GM19324 (cell line): ENCODE measurements around the gene ZNF23.
A peak's percentile ranks its signal among the peaks of the same experiment; 100 is the strongest.
"Not testable (repeated sequence)": the region's sequence is repeated elsewhere in the genome, so short reads cannot be mapped to it uniquely, and the experiment has no call there.

Experiments
- ATAC-seq: cut with Tn5 transposase; IDR thresholded peaks from one replicate; pipeline ENCODE4 v1.9.1; 2021; ENCODE audit warnings: mild to moderate bottlenecking, moderate library complexity; ENCODE audit not compliant: unreplicated experiment, low FRiP score

The ZNF23 gene

GRCh38 chr16:71461686-71462648 is at the start of gene ZNF23:
Gene ZNF23 (minus strand): TSS chr16:71462247. CDS start chr16:71456796, 5,451 bp downstream.
- peak; percentile 96 for ATAC-seq

DNA sequence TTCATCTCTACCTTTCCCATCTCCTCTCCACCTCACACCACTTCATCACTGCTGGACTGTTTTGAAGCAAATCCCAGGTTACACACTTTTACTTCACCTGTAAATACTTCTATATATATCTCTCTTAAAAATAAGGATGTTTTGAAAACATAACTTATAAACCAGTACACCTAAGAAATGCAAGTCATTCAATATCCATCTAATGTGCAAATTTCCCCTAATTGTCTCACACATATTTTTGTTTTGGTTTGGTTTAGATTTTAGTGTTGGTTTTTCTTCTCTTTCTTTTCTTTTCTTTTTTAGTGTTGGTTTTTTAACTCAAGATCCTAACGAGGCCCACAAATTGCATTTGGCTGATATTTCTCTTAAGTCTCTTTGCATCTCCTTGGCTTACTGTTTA is 45.0 kb upstream of the ZNF23 start:
- no peak for ATAC-seq

DNA sequence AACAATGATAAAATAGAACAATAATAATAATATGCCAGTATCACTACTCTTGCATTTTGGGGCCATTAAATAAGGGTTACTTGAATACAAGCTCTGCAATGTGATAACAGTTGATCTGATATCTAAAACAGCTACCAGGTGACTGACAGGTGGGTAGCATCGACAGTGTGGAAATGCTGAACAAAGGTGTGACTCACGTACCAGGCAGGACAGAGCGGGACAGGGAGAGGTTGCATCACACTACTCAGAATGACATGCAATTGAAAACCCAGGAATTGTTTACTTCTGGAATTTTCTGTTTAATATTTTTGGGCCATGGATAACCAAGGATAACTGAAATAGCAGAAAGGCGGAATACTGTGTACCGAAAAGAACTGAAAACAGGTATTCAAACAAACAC is 42.9 kb upstream of the ZNF23 start:
- no peak for ATAC-seq

GRCh38 chr16:71504051-71504450 is 42.0 kb upstream of the ZNF23 start:
- not testable (repeated sequence) for ATAC-seq

- ATAC-seq: no peak
Observed at GRCh38 chr16:71501547-71501946, 39.5 kb upstream of the ZNF23 start.

GRCh38 chr16:71500964-71501363 is 38.9 kb upstream of the ZNF23 start:
- no peak for ATAC-seq

GRCh38 chr16:71499775-71500364 is 37.8 kb upstream of the ZNF23 start:
- no peak for ATAC-seq

DNA sequence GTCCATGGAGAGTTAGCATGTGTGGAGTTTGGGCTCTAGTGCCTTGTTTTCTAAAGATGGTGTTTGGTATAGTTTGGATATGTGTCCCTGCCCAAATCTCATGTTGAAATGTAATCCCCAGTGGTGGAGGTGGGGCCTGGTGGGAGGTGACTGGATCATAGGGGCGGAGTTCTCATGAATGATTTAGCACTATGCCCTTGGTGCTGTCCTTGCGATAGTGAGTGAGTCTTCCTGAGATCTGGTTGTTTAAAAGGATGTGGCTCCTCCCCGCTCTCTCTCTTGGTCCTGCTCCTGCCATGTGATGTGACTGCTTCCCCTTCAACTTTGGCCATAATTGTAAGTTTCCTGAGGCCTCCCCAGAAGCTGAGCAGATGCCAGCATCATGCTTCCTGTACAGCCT is 36.0 kb upstream of the ZNF23 start:
- ATAC-seq: no peak

GRCh38 chr16:71493213-71493612 is 31.2 kb upstream of the ZNF23 start:
- ATAC-seq: no peak

DNA sequence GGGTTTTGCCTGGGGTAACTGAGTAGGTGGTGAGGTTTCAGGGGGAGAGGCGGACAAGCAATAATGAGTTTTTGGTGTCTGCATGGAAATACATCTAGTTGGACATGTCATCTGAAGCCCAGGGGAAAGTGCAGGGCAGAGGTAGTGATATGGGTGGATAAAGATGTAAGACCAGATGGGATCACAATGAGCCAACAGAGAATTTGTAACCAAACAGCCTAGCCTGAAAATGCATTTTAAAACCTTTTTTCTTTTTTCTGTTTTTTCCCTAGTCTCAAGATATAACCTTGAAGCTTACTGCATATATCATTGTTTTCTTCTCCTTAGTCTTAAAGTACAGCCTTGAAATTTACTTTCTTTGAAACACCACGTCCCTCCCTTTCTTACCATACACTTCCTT is 30.7 kb upstream of the ZNF23 start:
- no peak for ATAC-seq

DNA sequence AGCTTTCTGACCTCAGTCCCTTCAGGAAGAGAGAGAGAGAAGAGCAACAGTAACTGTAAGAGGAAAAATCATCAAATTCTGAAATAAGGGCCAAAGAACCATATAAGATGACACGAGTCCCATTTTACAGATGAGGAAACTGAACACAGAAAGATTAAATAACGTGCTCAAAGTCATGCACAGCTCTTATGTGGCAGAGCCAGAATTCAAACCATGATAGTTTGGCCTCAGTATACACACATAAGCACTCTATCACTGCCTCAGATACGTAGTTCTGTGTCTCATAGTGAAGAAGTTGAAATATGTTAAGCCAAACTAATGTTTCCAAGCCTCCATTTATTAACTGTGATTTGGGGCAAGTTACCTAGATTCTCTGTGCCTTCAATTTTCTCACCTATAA is 29.0 kb upstream of the ZNF23 start:
- ATAC-seq: no peak

- ATAC-seq: no peak
Observed at GRCh38 chr16:71490361-71490760, 28.3 kb upstream of the ZNF23 start.

GRCh38 chr16:71489122-71489521 is 27.1 kb upstream of the ZNF23 start, which contains the start of gene ZNF19:
Gene ZNF19 (minus strand): TSS chr16:71489324. CDS start chr16:71482114, 7,210 bp downstream.
- no peak for ATAC-seq

DNA sequence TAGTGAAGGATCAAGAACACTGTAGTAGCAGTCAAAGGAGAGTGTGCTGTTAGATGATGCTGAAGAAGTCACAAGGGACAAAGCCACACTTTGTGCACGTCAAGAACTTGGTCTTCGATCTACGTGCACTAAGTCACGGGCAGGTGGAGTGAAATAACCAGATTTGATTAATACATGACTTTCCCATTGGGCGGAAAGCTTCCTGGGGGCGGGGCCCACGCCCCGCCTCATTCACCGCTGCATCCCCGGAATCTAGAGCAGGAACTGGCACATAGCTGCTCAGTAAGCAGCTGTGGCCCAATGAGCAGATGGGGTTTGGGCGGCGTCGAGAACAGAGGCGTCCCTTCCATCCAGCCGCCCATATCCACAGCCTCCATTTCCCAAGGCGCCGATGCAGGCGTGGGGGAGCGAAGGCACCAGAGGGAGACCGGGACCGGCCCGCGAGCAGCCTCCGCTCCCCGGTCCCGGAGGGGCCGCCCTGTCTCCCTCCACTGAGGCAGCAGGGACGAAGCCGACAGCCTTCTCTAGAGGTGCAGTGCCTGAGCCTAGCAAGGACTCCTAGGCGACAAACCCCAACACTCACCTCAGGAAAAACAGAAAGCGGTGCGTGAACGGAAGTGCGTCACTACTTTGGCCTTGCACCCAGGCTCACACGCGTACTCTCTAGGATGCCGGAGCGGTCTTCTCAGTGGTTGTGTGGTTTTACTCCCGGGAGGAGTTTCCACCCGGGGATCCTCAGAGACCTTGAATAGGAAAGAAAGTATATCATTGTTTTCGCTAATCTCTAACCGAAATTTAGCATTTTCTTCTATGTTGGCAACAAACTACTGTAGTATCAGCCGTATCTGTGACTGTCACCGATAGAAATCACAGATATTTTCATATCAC is 22.2 kb upstream of the ZNF23 start:
- peak; percentile 86 for ATAC-seq

GRCh38 chr16:71482569-71482968 is 20.5 kb upstream of the ZNF23 start:
- ATAC-seq: no peak

- no peak for ATAC-seq
Observed at GRCh38 chr16:71480956-71481355, 18.9 kb upstream of the ZNF23 start.

DNA sequence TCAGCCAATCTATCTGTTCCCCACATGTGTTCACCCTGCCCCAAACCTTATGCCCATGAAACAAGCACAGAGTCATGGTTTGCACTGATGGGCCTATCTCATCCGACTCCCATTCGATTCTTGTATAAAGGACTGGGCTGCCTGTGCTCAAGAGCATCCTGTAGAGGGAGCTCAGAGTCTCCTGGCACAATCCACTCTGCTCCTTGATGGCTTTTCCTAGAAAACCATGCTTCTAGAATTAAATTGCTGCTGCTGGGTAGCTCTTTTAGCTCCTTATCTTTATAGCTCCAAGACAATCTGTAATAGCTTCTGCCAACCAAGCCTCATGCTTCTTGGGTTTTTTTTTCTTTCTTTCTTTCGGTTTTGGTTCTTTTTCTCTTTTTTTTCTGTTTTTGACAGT is 17.4 kb upstream of the ZNF23 start:
- ATAC-seq: no peak

- ATAC-seq: no peak
Observed at GRCh38 chr16:71476457-71477124, 14.5 kb upstream of the ZNF23 start.

DNA sequence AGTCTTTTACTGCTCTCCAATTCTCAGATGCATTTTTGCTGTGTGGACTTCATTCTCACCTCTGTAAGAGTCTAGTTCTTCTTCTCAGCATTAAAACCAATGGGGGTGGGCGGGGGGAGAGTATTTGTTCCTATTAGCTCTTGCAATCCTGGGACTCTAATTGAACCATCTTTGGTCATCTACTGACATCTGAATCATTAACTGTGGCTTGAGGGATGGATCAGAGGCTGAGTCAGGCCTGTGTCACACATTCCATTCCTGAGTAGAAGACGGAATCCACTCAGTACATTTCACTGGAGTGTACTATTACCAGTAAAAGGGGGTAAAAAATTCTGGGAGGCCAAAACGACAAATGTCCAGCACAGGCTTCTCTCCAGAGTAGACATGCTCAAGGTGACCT is 12.8 kb upstream of the ZNF23 start:
- no peak for ATAC-seq

GRCh38 chr16:71473891-71474290 is 11.8 kb upstream of the ZNF23 start:
- no peak for ATAC-seq
